Right lobe of liver (tissue), 4 donors: Measurements from ENCODE around the gene SULF2.

Experiments used
- CTCF ChIP-seq, 4 donors: fragments of 200-600 bp in 3 of 4; fragments of 450-650 bp in 1 of 4; IDR thresholded peaks; one replicate each; pipeline versions ENCODE4 v1.5.1 to v1.8.0; 2016 to 2022; ENCODE audit warnings: antibody characterized with exemption in 4 of 4, mild to moderate bottlenecking in 2 of 4
- POLR2A ChIP-seq: fragments of 450-650 bp; IDR thresholded peaks from one replicate; pipeline ENCODE4 v1.6.1; 2017; ENCODE audit warnings: antibody characterized with exemption, mild to moderate bottlenecking
- donor health status: DM: no; HTN: no; CAD: no.
- donor health status: DM: no; HTN: no; CAD: no.
- donor health status: DM: no; HTN: yes; CAD: no.

DNA sequence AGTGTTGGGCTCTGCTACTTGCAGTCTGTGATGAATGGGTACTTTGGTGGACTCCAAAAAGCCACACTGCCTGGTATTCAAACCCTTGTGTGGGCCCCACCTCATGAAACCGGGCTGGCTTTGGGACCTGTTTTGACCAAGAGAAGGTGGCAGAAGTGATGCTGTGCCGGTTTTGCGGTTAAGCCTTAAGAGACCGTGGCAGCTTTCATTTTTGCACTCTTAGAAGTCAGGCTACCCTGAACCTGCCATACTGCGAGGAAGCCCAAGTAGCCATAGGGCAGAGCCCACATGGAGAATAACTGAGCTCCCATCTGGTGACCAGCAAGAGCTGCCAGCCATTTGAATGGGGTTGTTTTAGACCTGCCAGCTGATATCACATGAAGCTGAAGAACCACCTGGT, 10.2 kb downstream of the SULF2 start:
- TF ChIP-seq CTCF (IDR thresholded peaks at IDR 0.05) = no peak
- TF ChIP-seq POLR2A = no peak
